ENCODE results near the gene TTC9B.
"Not testable (repeated sequence)": the region's sequence is repeated elsewhere in the genome, so short reads cannot be mapped to it uniquely, and the experiment has no call there.

Gene TTC9B

GRCh38 chr19:40210889-40211288 is 7.3 kb downstream of the TTC9B start:
- no peak for DNase-seq

DNA sequence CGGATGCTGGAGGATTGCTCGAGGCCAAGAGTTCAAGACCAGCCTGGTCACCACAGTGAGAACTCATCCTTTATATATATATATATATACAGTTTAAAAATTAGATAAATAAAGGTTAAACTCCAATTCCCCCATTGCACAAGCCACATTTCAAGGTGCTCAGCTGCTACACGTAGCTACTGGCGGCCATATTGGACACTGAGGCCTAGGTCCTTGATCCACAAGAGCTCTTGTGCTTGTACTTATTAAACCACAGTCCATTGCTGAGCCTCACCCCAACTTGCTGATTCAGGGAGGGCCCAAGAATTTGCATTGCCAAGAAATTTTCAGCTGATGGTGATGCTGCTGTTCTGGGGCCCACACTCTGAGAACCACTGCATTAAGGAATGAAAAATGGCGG is 9.6 kb downstream of the TTC9B start:
- no peak for DNase-seq

- DNase-seq = no peak
These were observed 12.4 kb downstream of the TTC9B start for GRCh38 chr19:40205760-40206159.

GRCh38 chr19:40204381-40204780 is 13.8 kb downstream of the TTC9B start:
- DNase-seq = no peak

GRCh38 chr19:40200341-40201099 is 17.7 kb downstream of the TTC9B start:
- DNase-seq = no peak

DNA sequence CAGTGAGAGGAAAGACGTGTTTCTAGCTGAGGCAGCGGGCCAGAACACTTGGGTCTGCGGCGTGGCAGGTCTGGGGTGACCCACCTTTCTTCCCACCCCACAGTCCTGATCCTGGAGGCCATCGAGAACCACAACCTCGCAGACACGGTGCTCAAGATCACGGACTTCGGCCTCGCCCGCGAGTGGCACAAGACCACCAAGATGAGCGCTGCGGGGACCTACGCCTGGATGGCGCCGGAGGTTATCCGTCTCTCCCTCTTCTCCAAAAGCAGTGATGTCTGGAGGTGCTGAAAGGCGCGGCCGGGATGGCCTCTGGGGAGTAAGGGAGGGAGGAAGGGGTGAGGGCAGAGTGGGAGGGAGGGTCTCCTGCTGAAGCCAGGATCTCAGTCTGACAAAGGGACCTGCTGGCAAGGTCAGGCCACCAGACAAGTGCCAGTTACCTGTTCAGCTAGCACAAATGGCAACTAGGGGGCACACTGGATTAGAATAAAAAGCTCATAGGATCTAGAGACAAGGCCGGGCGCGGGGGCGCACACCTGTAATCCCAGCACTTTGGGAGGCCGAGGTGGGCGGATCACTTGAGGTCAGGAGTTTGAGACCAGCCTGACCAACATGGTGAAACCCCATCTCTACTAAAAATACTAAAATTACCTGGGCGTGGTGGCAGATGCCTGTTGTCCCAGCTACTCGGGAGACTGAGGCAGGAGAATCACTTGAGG is 19.8 kb downstream of the TTC9B start:
- DNase-seq = no peak

- DNase-seq = no peak
These were observed 24.7 kb downstream of the TTC9B start for GRCh38 chr19:40193587-40193849.

GRCh38 chr19:40192758-40193586 is 25.2 kb downstream of the TTC9B start:
- DNase-seq = no peak

DNA sequence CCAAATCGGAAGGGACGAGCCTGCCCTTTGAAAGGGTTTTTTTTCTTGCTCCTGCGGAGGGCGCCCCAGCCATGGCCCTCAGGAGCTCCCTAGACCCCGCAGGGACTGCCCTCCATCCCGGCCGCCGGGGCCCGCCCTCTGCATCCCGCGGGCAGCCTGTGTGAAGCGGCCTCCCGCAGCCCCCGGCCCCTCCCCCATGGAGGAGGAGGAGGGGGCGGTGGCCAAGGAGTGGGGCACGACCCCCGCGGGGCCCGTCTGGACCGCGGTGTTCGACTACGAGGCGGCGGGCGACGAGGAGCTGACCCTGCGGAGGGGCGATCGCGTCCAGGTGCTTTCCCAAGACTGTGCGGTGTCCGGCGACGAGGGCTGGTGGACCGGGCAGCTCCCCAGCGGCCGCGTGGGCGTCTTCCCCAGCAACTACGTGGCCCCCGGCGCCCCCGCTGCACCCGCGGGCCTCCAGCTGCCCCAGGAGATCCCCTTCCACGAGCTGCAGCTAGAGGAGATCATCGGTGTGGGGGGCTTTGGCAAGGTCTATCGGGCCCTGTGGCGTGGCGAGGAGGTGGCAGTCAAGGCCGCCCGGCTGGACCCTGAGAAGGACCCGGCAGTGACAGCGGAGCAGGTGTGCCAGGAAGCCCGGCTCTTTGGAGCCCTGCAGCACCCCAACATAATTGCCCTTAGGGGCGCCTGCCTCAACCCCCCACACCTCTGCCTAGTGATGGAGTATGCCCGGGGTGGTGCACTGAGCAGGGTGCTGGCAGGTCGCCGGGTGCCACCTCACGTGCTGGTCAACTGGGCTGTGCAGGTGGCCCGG is 26.1 kb downstream of the TTC9B start:
- DNase-seq = no peak

DNA sequence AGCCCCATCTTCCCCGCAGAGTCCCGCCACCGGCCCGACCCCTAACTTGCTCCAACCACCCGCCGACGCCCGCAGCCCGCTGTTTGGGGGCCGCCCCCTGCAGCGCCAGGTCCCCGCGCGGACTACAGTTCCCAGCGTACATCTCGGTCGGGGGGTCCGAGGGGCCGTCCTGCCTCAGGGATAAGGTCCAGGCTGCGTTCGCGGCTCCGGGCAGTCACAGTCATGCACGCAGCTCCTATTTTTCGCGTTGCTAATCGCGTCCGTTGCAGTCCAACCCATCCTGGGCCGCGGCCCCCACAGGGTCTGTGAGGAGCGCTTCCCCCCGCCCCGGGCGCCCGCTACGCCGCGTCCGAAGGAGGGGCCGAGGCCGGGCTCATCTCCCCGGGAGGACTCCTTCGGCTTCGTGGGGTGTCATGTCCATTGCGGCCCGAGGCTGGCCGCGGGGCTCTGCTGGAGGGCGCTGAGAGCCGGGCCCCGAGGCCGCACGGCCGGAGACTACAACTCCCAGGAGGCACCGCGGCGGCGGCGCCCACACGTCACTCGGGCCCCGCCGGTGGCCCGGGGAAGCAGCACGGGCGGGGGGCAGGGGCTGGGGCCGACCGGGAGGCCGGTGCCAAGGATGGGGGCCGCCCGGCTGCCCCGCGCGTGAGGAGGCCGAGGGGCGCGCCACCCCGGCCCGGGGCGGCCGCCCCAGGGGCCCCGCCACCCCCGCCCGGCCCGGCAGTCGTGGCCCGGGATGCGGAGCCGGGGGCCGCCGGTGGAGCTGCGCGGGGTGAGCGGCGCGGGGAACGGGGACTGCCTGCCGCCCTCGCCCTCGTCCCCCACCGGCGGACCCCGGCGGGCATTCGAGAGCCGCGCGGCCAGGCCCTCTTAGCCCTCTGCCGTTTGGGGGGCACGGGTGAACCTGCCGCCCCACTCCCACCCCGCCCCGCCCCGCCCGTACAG is 27.0 kb downstream of the TTC9B start, which contains the start of gene MAP3K10:
Gene MAP3K10 (plus strand): TSS at position 536 of the 945 bp plus-strand sequence. CDS start 606 bp downstream, outside the sequence.
- peak; percentile 44 for DNase-seq

DNA sequence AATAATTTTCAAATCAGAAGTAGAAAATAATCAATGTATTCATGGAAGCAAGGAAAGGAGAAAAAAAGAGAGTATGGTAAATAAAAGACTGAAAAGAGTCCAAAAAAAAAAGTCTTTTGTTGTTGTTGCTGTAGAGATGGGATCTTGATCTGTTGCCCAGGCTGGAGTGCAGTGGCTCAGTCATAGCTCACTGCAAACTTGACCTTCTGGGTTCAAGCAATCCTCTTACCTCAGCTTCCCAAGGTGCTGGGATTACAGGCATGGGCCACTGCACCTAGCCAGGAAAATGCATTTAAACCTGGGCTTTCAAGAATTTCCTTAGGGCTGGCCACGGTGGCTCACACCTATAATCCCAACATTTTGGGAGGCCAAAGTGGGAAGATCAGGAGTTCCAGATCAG is 33.9 kb downstream of the TTC9B start:
- DNase-seq = no peak

GRCh38 chr19:40178756-40179155 is 39.4 kb downstream of the TTC9B start:
- no peak for DNase-seq

GRCh38 chr19:40177286-40178070 is 40.7 kb downstream of the TTC9B start:
- DNase-seq = no peak

DNA sequence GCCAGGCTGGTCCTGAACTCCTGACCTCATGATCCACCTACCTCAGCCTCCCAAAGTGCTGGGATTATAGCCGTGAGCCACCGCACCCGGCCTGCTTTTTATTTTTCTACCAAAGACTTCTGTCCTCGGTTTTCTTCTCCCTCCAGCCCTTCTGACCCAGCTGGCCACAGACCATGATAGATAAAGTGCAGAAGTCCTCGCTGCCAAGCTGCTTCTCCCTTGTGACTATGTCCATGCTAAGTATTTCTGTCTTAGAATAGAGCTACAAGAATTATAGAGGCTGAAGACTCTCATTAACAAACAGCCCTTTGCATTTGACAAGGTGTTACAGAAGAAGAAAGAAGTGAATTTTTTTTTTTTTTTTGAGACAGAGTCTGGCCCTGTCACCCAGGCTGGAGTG is 42.4 kb downstream of the TTC9B start:
- no peak for DNase-seq

- no peak for DNase-seq
These were observed 44.1 kb downstream of the TTC9B start for GRCh38 chr19:40174092-40174491.

- DNase-seq = not testable (repeated sequence)
These were observed 46.9 kb downstream of the TTC9B start for GRCh38 chr19:40171293-40171692.

DNA sequence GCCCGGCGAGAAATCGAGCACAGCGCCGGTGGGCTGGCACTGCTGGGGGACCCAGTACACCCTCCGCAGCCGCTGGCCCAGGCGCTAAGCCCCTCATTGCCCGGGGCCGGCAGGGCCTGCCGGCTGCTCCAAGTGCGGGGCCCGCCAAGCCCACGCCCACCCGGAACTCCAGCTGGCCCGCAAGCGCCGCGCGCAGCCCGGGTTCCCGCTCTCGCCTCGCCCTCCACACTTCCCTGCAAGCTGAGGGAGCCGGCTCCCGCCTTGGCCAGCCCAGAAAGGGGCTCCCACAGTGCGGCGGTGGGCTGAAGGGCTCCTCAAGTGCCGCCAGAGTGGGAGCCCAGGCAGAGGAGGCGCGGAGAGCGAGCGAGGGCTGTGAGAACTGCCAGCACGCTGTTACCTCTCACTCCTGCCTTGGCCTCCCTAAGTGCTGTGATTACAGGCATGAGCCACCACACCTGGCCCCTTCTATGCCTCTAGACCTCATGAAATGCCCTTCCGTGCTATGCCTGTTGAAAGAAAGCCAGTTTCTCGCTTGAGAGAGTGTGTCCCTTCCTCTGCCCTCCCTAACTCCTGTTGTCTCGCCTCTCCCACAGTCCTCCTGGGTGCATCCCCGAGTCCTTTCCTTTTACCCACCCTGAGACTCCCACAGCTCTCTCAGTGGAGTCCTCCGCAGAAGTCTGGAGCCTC is 47.7 kb downstream of the TTC9B start:
- DNase-seq = not testable (repeated sequence)

- not testable (repeated sequence) for DNase-seq
These were observed 48.5 kb downstream of the TTC9B start for GRCh38 chr19:40169482-40170302.

All from SIG-M5 (cell line).